Thyroid gland (tissue), 4 donors: ENCODE measurements around the gene SAMD11.

Experiments
- CTCF ChIP-seq, 6 experiments: fragments of 200-600 bp in 3 of 6; fragments of 450-650 bp in 3 of 6; sonication (generic) in 3 of 6; IDR thresholded peaks; one replicate each; pipeline ENCODE4 v1.5.1; 2016 to 2019; ENCODE audit warnings: antibody characterized with exemption in 6 of 6, mild to moderate bottlenecking in 2 of 6, inconsistent platforms in 1 of 6, moderate library complexity in 1 of 6
- POLR2A ChIP-seq, 2 donors: fragments of 450-650 bp; IDR thresholded peaks; one replicate each; pipeline ENCODE4 v1.6.1; 2017; ENCODE audit warnings: antibody characterized with exemption in 2 of 2, mild to moderate bottlenecking in 2 of 2, moderate library complexity in 1 of 2

- no peak for TF ChIP-seq CTCF (IDR thresholded peaks at IDR 0.05)
- TF ChIP-seq POLR2A (IDR thresholded peaks at IDR 0.05) = no peak
Observed at GRCh38 chr1:928825-929661, 5.3 kb downstream of the SAMD11 start.
